GM23338 (cell line): ENCODE data around the gene CRYAA. TPM values are rescaled to one million over a fixed set of nuclear protein-coding genes. Genes with fewer than 3 reads are reported as not detected.

Experiments used
- ATAC-seq: fragments of 200-7000 bp; cut with Tn5 transposase; 3 replicates; pipeline ENCODE4 v1.9.1; 2020
- DNase-seq: peaks from one replicate; pipeline ENCODE4 v3.0.0-alpha.2; 2015; ENCODE audit warnings: low spot score
- H2AFZ ChIP-seq: fragments of 200-600 bp; sonication (generic); 2 replicates; pipeline ENCODE4 v1.8.0; 2016; ENCODE audit warnings: antibody characterized with exemption, mild to moderate bottlenecking, moderate library complexity
- H3F3A ChIP-seq: fragments of 200-600 bp; sonication (generic); replicated peaks from 2 replicates; pipeline ENCODE4 v1.8.0; 2017; ENCODE audit warnings: antibody characterized with exemption, mixed run types, low read depth
- H3K27ac ChIP-seq: fragments of 200-600 bp; sonication (generic); 2 replicates; pipeline ENCODE4 v1.6.1; 2016; ENCODE audit warnings: low read depth
- H3K27me3 ChIP-seq: fragments of 200-600 bp; sonication (generic); 2 replicates; pipeline ENCODE4 v1.8.0; 2016; ENCODE audit warnings: mild to moderate bottlenecking, mixed run types, moderate library complexity; ENCODE audit not compliant: insufficient read depth
- H3K36me3 ChIP-seq: fragments of 200-600 bp; sonication (generic); 2 replicates; pipeline ENCODE4 v1.8.0; 2016; ENCODE audit warnings: mild to moderate bottlenecking; ENCODE audit not compliant: insufficient read depth
- H3K4me1 ChIP-seq: fragments of 200-600 bp; sonication (generic); 2 replicates; pipeline ENCODE4 v1.8.0; 2016; ENCODE audit warnings: mild to moderate bottlenecking, moderate library complexity; ENCODE audit not compliant: insufficient read depth
- H3K4me2 ChIP-seq: fragments of 200-600 bp; sonication (generic); 2 replicates; pipeline ENCODE4 v1.7.1; 2017; ENCODE audit warnings: mixed run types
- H3K4me3 ChIP-seq: fragments of 200-600 bp; sonication (generic); 2 replicates; pipeline ENCODE4 v1.6.1; 2016; ENCODE audit warnings: mixed run types
- H3K79me2 ChIP-seq: fragments of 200-600 bp; sonication (generic); replicated peaks from 2 replicates; pipeline ENCODE4 v1.8.0; 2017; ENCODE audit warnings: mild to moderate bottlenecking; ENCODE audit not compliant: insufficient read depth
- H3K9me2 ChIP-seq: fragments of 200-600 bp; sonication (generic); 2 replicates; pipeline ENCODE4 v1.8.0; 2017; ENCODE audit not compliant: insufficient read depth
- H4K20me1 ChIP-seq: fragments of 200-600 bp; sonication (generic); replicated peaks from 2 replicates; pipeline ENCODE4 v1.8.0; 2017; ENCODE audit warnings: mild to moderate bottlenecking; ENCODE audit not compliant: insufficient read depth
- H3K27ac Mint-ChIP-seq: 2 replicates; pipeline ENCODE4 v1.8.0; 2020; ENCODE audit warnings: inconsistent platforms, mild to moderate bottlenecking, moderate library complexity, mixed read lengths
- H3K27me3 Mint-ChIP-seq: 3 replicates; pipeline ENCODE4 v1.8.0; 2022; ENCODE audit warnings: low read depth, mild to moderate bottlenecking, moderate library complexity, mixed read lengths, inconsistent platforms; ENCODE audit not compliant: insufficient read depth, poor library complexity
- H3K36me3 Mint-ChIP-seq: 3 replicates; pipeline ENCODE4 v1.8.0; 2021; ENCODE audit warnings: low read depth, mild to moderate bottlenecking, inconsistent platforms, moderate library complexity, mixed read lengths
- H3K4me1 Mint-ChIP-seq: 3 replicates; pipeline ENCODE4 v1.8.0; 2020; ENCODE audit warnings: mild to moderate bottlenecking, inconsistent platforms, mixed read lengths
- H3K4me3 Mint-ChIP-seq: 3 replicates; pipeline ENCODE4 v1.8.0; 2021; ENCODE audit warnings: moderate library complexity, mild to moderate bottlenecking, inconsistent platforms, mixed read lengths
- H3K9me3 Mint-ChIP-seq: 3 replicates; pipeline ENCODE4 v1.8.0; 2020; ENCODE audit warnings: moderate library complexity, mild to moderate bottlenecking, inconsistent platforms, mixed read lengths
- CREB1 ChIP-seq: fragments of 250-450 bp; sonication (Bioruptor Pico); IDR thresholded peaks from 2 replicates; pipeline ENCODE4 v1.5.0; 2020; ENCODE audit warnings: low read depth, mild to moderate bottlenecking, moderate library complexity
- CTCF ChIP-seq, 2 experiments: fragments of 200-600 bp in 1 of 2; sonication (generic) in 1 of 2; conservative IDR thresholded peaks; 2 replicates each; pipeline versions ENCODE4 v1.5.1 to v1.6.1; 2016 to 2017; ENCODE audit warnings: antibody characterized with exemption in 2 of 2, low read depth in 2 of 2, mild to moderate bottlenecking in 2 of 2, moderate library complexity in 1 of 2
- POLR2AphosphoS5 ChIP-seq: IDR thresholded peaks from 2 replicates; pipeline ENCODE4 v1.6.1; 2016; ENCODE audit warnings: antibody characterized with exemption, low read depth
- REST ChIP-seq: IDR thresholded peaks from one replicate; pipeline ENCODE4 v1.6.1; 2018; ENCODE audit warnings: antibody characterized with exemption; ENCODE audit not compliant: unreplicated experiment
- polyA plus RNA-seq: library from polyadenylated mRNA; unstranded; fragments of >200 nt; fragmentation: Nextera tagmentation; extraction: Ambion mirVana; gene quantifications from 2 replicates; pipeline ENCODE4 v1.2.1, GENCODE V29; 2016
- total RNA-seq: library from RNA; depleted of rRNA; stranded (reverse); fragments of >200 nt; shearing (Covaris generic); gene quantifications from 2 replicates; pipeline ENCODE4 v1.2.3, GENCODE V29; 2014
- TF ChIP-seq, protein P1 (sequence below): IDR thresholded peaks from 2 replicates; pipeline ENCODE4 v1.6.1; 2016; ENCODE audit warnings: antibody characterized with exemption

Gene CRYAA
- total and polyA plus RNA-seq, 2 experiments from 2014 or later = not detected

- peaks cover 8% of the 10 kb centered on the region for H3K9me3 Mint-ChIP-seq
- peaks cover 21% of the 10 kb centered on the region for H3K27me3 Mint-ChIP-seq
- TF ChIP-seq, protein P1, sequence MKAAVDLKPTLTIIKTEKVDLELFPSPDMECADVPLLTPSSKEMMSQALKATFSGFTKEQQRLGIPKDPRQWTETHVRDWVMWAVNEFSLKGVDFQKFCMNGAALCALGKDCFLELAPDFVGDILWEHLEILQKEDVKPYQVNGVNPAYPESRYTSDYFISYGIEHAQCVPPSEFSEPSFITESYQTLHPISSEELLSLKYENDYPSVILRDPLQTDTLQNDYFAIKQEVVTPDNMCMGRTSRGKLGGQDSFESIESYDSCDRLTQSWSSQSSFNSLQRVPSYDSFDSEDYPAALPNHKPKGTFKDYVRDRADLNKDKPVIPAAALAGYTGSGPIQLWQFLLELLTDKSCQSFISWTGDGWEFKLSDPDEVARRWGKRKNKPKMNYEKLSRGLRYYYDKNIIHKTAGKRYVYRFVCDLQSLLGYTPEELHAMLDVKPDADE = no peak
- TF ChIP-seq CREB1 (CRISPR knock-in tag) = no peak
These were observed 25.0 kb downstream of the CRYAA start for GRCh38 chr21:43193651-43194302.

DNA sequence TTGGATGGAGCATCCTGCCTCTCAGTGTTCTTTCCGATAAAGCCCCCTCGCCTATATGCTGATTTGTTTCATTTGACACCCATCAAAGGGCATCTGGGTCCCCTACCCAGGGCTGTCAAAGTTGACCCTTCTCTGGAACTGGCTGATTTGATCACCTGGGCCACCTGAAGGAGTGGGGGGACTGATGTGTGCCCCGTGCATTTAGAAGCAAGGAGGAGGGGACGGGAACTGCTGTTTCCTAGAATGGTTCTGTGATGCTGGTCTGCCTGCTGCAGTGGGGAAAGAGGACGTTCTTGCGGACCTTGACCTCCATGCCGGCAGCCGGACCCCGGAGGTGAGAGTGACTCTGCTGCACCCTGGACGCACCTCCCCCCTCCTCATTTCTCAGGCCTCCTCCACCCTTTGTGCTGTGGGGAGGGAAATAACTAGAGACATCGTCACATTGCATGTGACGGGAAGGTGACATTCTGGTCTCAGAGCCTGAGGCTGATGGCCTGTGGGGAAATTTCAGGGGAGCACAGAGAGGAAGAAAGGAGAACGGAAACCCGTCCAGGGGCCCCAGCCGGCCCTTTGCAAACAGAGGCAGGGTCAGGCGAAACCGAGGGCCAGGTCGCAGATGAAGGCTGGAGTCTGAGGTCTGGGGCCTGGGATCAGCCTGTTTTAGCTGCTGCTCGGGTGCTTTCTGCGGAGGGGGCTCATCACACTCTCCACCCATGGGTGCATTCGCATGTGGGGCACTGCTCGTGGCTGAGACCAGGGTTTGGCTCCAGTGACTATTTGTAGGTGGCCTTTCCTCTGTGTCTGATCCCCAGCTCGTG is 25.7 kb downstream of the CRYAA start:
- Mint-ChIP-seq H3K36me3 (no peaks in the 10 kb centered on the region; the same call in 2 of the 3 replicates), H3K27ac (peak overlapping the region; percentile 45; the same call in 1 of the 2 replicates), H3K27me3 (peaks cover 21% of the 10 kb centered on the region), H3K9me3 (peaks cover 8% of the 10 kb centered on the region), H3K4me3 (no peak overlapping the region), H3K4me1 (peaks cover 20% of the 10 kb centered on the region)
- ATAC-seq (no peak), DNase-seq (no peak)
- Histone ChIP-seq H3F3A (no peaks in the 10 kb centered on the region), H3K4me1 (peaks cover 6% of the 10 kb centered on the region; the same call in 1 of the 2 replicates), H3K79me2 (no peaks in the 10 kb centered on the region), H3K27me3 (no peaks in the 10 kb centered on the region), H3K9me2 (no peaks in the 10 kb centered on the region), H2AFZ (peak overlapping the region; percentile 47), H3K27ac (no peak overlapping the region), H3K4me2 (no peak overlapping the region), H3K36me3 (no peaks in the 10 kb centered on the region), H4K20me1 (no peaks in the 10 kb centered on the region), H3K4me3 (no peak overlapping the region)
- TF ChIP-seq POLR2AphosphoS5 = no peak
- no peak for TF ChIP-seq CREB1 (CRISPR knock-in tag)
- no peak for TF ChIP-seq CTCF (conservative IDR thresholded peaks at IDR 0.05; ENCODE audit: low read depth in 2 of 2)
- no peak for TF ChIP-seq REST

More at GRCh38 chr21:43193651-43194302, 25.0 kb downstream of the CRYAA start:
- H3K4me1 ChIP-seq = peaks cover 6% of the 10 kb centered on the region; the same call in 1 of the 2 replicates
- H3K27me3 ChIP-seq = no peaks in the 10 kb centered on the region
- no peak overlapping the region for H3K27ac ChIP-seq
- H3K9me2 ChIP-seq = no peaks in the 10 kb centered on the region
- ATAC-seq = peak; percentile 21; the same call in 1 of the 3 replicates
- H3K36me3 ChIP-seq = no peaks in the 10 kb centered on the region
- H3F3A ChIP-seq = no peaks in the 10 kb centered on the region
- H3K4me1 Mint-ChIP-seq = peaks cover 20% of the 10 kb centered on the region
- H3K79me2 ChIP-seq = no peaks in the 10 kb centered on the region
- no peak overlapping the region; the same call in 1 of the 2 replicates for H3K27ac Mint-ChIP-seq
- DNase-seq = no peak
- peak overlapping the region; percentile 18; the same call in 1 of the 2 replicates for H2AFZ ChIP-seq
- H3K4me3 ChIP-seq = no peak overlapping the region
- H3K4me2 ChIP-seq = no peak overlapping the region
- H3K4me3 Mint-ChIP-seq = no peak overlapping the region
- no peaks in the 10 kb centered on the region; the same call in 2 of the 3 replicates for H3K36me3 Mint-ChIP-seq
- H4K20me1 ChIP-seq = no peaks in the 10 kb centered on the region
